Smooth muscle cell (in vitro differentiated cells): ENCODE results near the gene RAB1B. TPM values are rescaled to one million over a fixed set of nuclear protein-coding genes. Genes with fewer than 3 reads are reported as not detected.
"Not testable (repeated sequence)": the region's sequence is repeated elsewhere in the genome, so short reads cannot be mapped to it uniquely, and the experiment has no call there.

Experiments used
- DNase-seq: peaks from one replicate; lab custom pipeline; 2025; ENCODE audit not compliant: unreplicated experiment; lab: John Stamatoyannopoulos, UW
- H2AFZ ChIP-seq: fragments of 200-600 bp; sonication (generic); 2 replicates; pipeline ENCODE4 v1.6.0; 2016; ENCODE audit warnings: antibody characterized with exemption, low read depth, mild to moderate bottlenecking
- H3F3A ChIP-seq: fragments of 200-600 bp; sonication (generic); 2 replicates; pipeline ENCODE4 v1.6.0; 2017; ENCODE audit warnings: antibody characterized with exemption, low read depth
- H3K27ac ChIP-seq: fragments of 200-600 bp; sonication (generic); 2 replicates; pipeline ENCODE4 v1.5.1; 2016; ENCODE audit warnings: low read depth, mild to moderate bottlenecking
- H3K27me3 ChIP-seq: fragments of 200-600 bp; sonication (generic); 2 replicates; pipeline ENCODE4 v1.6.1; 2016; ENCODE audit warnings: low read depth, mild to moderate bottlenecking
- H3K36me3 ChIP-seq: fragments of 200-600 bp; sonication (generic); 2 replicates; pipeline ENCODE4 v1.5.1; 2016; ENCODE audit warnings: low read depth
- H3K4me1 ChIP-seq: fragments of 200-600 bp; sonication (generic); 2 replicates; pipeline ENCODE4 v1.5.1; 2016; ENCODE audit warnings: low read depth
- H3K4me2 ChIP-seq: fragments of 200-600 bp; sonication (generic); 2 replicates; pipeline ENCODE4 v1.6.0; 2016; ENCODE audit warnings: mild to moderate bottlenecking
- H3K4me3 ChIP-seq: fragments of 200-600 bp; sonication (generic); 2 replicates; pipeline ENCODE4 v1.5.1; 2016; ENCODE audit warnings: mild to moderate bottlenecking
- H3K79me2 ChIP-seq: fragments of 200-600 bp; sonication (generic); 2 replicates; pipeline ENCODE4 v1.6.0; 2016; ENCODE audit warnings: low read depth, mild to moderate bottlenecking
- H3K9ac ChIP-seq: fragments of 200-600 bp; sonication (generic); 2 replicates; pipeline ENCODE4 v1.6.0; 2016; ENCODE audit warnings: low read depth
- H3K9me3 ChIP-seq: fragments of 200-600 bp; sonication (generic); replicated peaks from 2 replicates; pipeline ENCODE4 v1.5.1; 2016; ENCODE audit warnings: low read depth
- H4K20me1 ChIP-seq: fragments of 200-600 bp; sonication (generic); 2 replicates; pipeline ENCODE4 v1.6.0; 2016; ENCODE audit warnings: low read depth
- CTCF ChIP-seq: fragments of 200-600 bp; sonication (generic); IDR thresholded peaks from 2 replicates; pipeline ENCODE4 v1.5.1; 2017; ENCODE audit warnings: borderline replicate concordance, mild to moderate bottlenecking, antibody characterized with exemption; ENCODE audit not compliant: insufficient read depth, poor library complexity, severe bottlenecking
- WGBS: methylation state at CpG from one replicate; pipeline ENCODE4 v1.1.7; 2016; ENCODE audit warnings: low lambda C conversion rate; 5-methylcytosine and 5-hydroxymethylcytosine counted together
- polyA plus RNA-seq: library from polyadenylated mRNA; unstranded; fragments of >200 nt; fragmentation: Nextera tagmentation; extraction: Ambion mirVana; gene quantifications from 2 replicates; pipeline ENCODE4 v1.2.1, GENCODE V29; 2016
- total RNA-seq: library from RNA; depleted of rRNA; stranded (reverse); fragments of >200 nt; gene quantifications from 2 replicates; pipeline ENCODE4 v1.2.3, GENCODE V29; 2014

The RAB1B gene
- total and polyA plus RNA-seq, 2 experiments from 2014 or later: 20.9 to 53.3 TPM

- peaks cover 31% of the 10 kb centered on the region for H4K20me1 ChIP-seq
- H3K4me2 ChIP-seq: not testable (repeated sequence)
These were observed 8.6 kb downstream of the RAB1B start for GRCh38 chr11:66277064-66277463.

GRCh38 chr11:66277471-66278362 lies 9.3 kb downstream of the RAB1B start, which contains the start of gene CNIH2:
Gene CNIH2 (plus strand): TSS chr11:66278175. CDS start chr11:66278457, 282 bp downstream.
- no peak for TF ChIP-seq CTCF
- H3K4me3 ChIP-seq: peak within 1 kb of the TSS; percentile 47

More at GRCh38 chr11:66277064-66277463, 8.6 kb downstream of the RAB1B start:
- not testable (repeated sequence) for H2AFZ ChIP-seq, H3K36me3 ChIP-seq, H3K4me1 ChIP-seq, H3K79me2 ChIP-seq, H3K9me3 ChIP-seq, H3K9ac ChIP-seq, H3K27ac ChIP-seq, H3F3A ChIP-seq, H3K27me3 ChIP-seq, DNase-seq, H3K4me3 ChIP-seq
- 78% methylated on average over 4 of the region's 4 CpGs for WGBS

GRCh38 chr11:66278363-66279091 lies 10.1 kb downstream of the RAB1B start:
- TF ChIP-seq CTCF: no peak
- H3K4me2 ChIP-seq: peak overlapping the region; percentile 87
- H3F3A ChIP-seq: peaks cover 6% of the 10 kb centered on the region
- H2AFZ ChIP-seq: no peak overlapping the region
- no peaks in the 10 kb centered on the region for H3K79me2 ChIP-seq
- peaks cover 4% of the 10 kb centered on the region for H3K4me1 ChIP-seq
- no peak overlapping the region for H3K27ac ChIP-seq
- 4% methylated on average over 4 of the region's 45 CpGs for WGBS
- DNase-seq: no peak
- H3K36me3 ChIP-seq: peaks cover 3% of the 10 kb centered on the region
- H3K27me3 ChIP-seq: no peaks in the 10 kb centered on the region
- H3K9me3 ChIP-seq: no peaks in the 10 kb centered on the region
- peaks cover 32% of the 10 kb centered on the region for H4K20me1 ChIP-seq
- H3K9ac ChIP-seq: no peak overlapping the region
- H3K4me3 ChIP-seq: peak overlapping the region; percentile 30

More at GRCh38 chr11:66277471-66278362, 9.3 kb downstream of the RAB1B start, which contains the start of gene CNIH2:
- H4K20me1 ChIP-seq: peaks cover 29% of the 10 kb centered on the region
- no peaks in the 10 kb centered on the region for H3K79me2 ChIP-seq
- H3K9ac ChIP-seq: no peak within 1 kb of the TSS
- H3K9me3 ChIP-seq: no peaks in the 10 kb centered on the region
- H3K36me3 ChIP-seq: peaks cover 3% of the 10 kb centered on the region
- H3K27ac ChIP-seq: no peak within 1 kb of the TSS
- 13% methylated on average over 23 of the region's 84 CpGs for WGBS
- H3K27me3 ChIP-seq: no peaks in the 10 kb centered on the region
- H3F3A ChIP-seq: peaks cover 6% of the 10 kb centered on the region
- peak within 1 kb of the TSS; percentile 87 for H3K4me2 ChIP-seq
- H2AFZ ChIP-seq: no peak within 1 kb of the TSS
- H3K4me1 ChIP-seq: peaks cover 2% of the 10 kb centered on the region
- DNase-seq: no peak

GRCh38 chr11:66279092-66279734 lies 10.8 kb downstream of the RAB1B start:
- H3K4me2 ChIP-seq: peak overlapping the region; percentile 87
- no peak overlapping the region for H3K4me3 ChIP-seq
- no peak overlapping the region for H3K27ac ChIP-seq
- H3K36me3 ChIP-seq: peaks cover under 1% of the 10 kb centered on the region
- peaks cover 2% of the 10 kb centered on the region for H3F3A ChIP-seq
- no peak for TF ChIP-seq CTCF
- H4K20me1 ChIP-seq: peaks cover 33% of the 10 kb centered on the region
- H3K27me3 ChIP-seq: no peaks in the 10 kb centered on the region
- H3K9ac ChIP-seq: no peak overlapping the region
- H2AFZ ChIP-seq: no peak overlapping the region
- H3K9me3 ChIP-seq: no peaks in the 10 kb centered on the region
- no peaks in the 10 kb centered on the region for H3K79me2 ChIP-seq
- WGBS: 64% methylated on average over 11 of the region's 15 CpGs
- no peak for DNase-seq
- peaks cover 4% of the 10 kb centered on the region for H3K4me1 ChIP-seq
